Measurements from ENCODE around the gene BARD1. TPM values are rescaled to one million over a fixed set of nuclear protein-coding genes. Genes with fewer than 3 reads are reported as not detected.

Gene BARD1
- total RNA-seq, 1 experiment from 2014 or later: 26.1 TPM

DNA sequence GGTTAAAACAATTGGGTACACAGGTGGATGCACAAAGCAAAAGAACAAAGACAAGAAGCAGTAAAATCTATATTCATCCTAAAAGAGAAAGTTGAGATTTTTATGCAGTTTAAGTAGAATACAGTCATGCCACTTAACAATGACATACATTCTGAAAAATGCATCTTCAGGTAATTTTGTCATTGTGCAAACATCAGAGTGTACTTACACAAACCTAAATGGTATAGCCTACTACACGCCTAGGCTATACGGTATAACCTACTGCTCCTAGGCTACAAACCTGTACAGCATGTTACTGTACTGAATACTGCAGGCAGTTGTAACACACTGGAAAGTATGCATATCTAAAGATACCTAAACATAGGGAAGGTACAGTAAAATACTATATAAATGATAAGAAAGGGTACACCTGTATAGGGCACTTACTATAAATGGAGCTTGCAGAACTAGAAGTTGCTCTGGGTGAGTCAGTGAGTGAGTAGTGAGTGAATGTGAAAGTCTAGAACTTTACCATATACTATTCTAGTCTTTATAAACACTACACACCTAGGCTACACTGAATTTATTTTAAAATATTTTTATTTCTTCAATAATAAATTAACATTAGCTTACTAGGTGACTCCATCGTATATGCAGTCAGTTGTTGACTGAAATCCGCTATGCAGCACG lies 132.9 kb downstream of the BARD1 start:
- Histone ChIP-seq H3K4me3 (ENCODE audit: low read depth, low read length) (no peak overlapping the region), H3K4me1 (peaks cover 5% of the 10 kb centered on the region), H3K36me3 (ENCODE audit: control insufficient read depth, insufficient read depth, low read length) (no peaks in the 10 kb centered on the region), H3K9me3 (0 out of 2 replicates have a peak, but pooled peaks cover 5% of the 10 kb centered on the region), H3K27me3 (replicated peaks; ENCODE audit: control insufficient read depth, insufficient read depth, low read length) (no peaks in the 10 kb centered on the region)
- no peak for DNase-seq
- POLR2A ChIA-PET: no interaction called here
- CTCF ChIA-PET: no interaction called here
- TF ChIP-seq, protein P1, sequence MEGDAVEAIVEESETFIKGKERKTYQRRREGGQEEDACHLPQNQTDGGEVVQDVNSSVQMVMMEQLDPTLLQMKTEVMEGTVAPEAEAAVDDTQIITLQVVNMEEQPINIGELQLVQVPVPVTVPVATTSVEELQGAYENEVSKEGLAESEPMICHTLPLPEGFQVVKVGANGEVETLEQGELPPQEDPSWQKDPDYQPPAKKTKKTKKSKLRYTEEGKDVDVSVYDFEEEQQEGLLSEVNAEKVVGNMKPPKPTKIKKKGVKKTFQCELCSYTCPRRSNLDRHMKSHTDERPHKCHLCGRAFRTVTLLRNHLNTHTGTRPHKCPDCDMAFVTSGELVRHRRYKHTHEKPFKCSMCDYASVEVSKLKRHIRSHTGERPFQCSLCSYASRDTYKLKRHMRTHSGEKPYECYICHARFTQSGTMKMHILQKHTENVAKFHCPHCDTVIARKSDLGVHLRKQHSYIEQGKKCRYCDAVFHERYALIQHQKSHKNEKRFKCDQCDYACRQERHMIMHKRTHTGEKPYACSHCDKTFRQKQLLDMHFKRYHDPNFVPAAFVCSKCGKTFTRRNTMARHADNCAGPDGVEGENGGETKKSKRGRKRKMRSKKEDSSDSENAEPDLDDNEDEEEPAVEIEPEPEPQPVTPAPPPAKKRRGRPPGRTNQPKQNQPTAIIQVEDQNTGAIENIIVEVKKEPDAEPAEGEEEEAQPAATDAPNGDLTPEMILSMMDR (IDR thresholded peaks at IDR 0.05; ENCODE audit: insufficient read depth in 1 of 2, low read depth in 1 of 2, low read length in 1 of 2, severe bottlenecking in 1 of 2, unreplicated experiment in 1 of 2): no peak
- no peak overlapping the region for H3K4me3 Mint-ChIP-seq (ENCODE audit: unreplicated experiment)
- peaks cover 9% of the 10 kb centered on the region for H3K4me1 Mint-ChIP-seq (ENCODE audit: low read depth, unreplicated experiment)
- no TSS peak for BruUV-seq (replicated peaks)
- H3K36me3 Mint-ChIP-seq (ENCODE audit: insufficient read depth, unreplicated experiment): no peaks in the 10 kb centered on the region
- H3K27me3 Mint-ChIP-seq (ENCODE audit: insufficient read depth, unreplicated experiment): no peaks in the 10 kb centered on the region
- no peaks in the 10 kb centered on the region for H3K9me3 Mint-ChIP-seq (ENCODE audit: unreplicated experiment)
- no peak overlapping the region for H3K27ac Mint-ChIP-seq (ENCODE audit: unreplicated experiment)
- intact Hi-C loops (cut with micrococcal nuclease; ENCODE audit: unreplicated experiment): no loop called here
